Measurements from ENCODE around the gene ECSCR.
A peak's percentile ranks its signal among the peaks of the same experiment; 100 is the strongest.
"Not testable (repeated sequence)": the region's sequence is repeated elsewhere in the genome, so short reads cannot be mapped to it uniquely, and the experiment has no call there.

Gene ECSCR

GRCh38 chr5:139462586-139463276 lies at the start of gene ECSCR:
ECSCR (minus strand) TSS chr5:139462743; CDS start chr5:139462670, 73 bp downstream.
- DNase-seq = no peak

- not testable (repeated sequence) for DNase-seq
Observed at GRCh38 chr5:139504722-139505121, 42.2 kb upstream of the ECSCR start.

GRCh38 chr5:139503879-139504278 lies 41.3 kb upstream of the ECSCR start:
- not testable (repeated sequence) for DNase-seq

- not testable (repeated sequence) for DNase-seq
Observed at GRCh38 chr5:139503036-139503817, 40.7 kb upstream of the ECSCR start.

GRCh38 chr5:139501381-139501780 lies 38.8 kb upstream of the ECSCR start:
- DNase-seq = no peak

- DNase-seq = no peak
Observed at GRCh38 chr5:139495638-139496435, 33.3 kb upstream of the ECSCR start.

- no peak for DNase-seq
Observed at GRCh38 chr5:139494832-139495231, 32.3 kb upstream of the ECSCR start.

- no peak for DNase-seq
Observed at GRCh38 chr5:139494256-139494655, 31.7 kb upstream of the ECSCR start.

GRCh38 chr5:139492700-139493192 lies 30.2 kb upstream of the ECSCR start:
- no peak for DNase-seq

- no peak for DNase-seq
Observed at GRCh38 chr5:139488260-139488659, 25.7 kb upstream of the ECSCR start.

GRCh38 chr5:139486201-139486600 lies 23.7 kb upstream of the ECSCR start:
- DNase-seq = no peak

GRCh38 chr5:139482890-139483208 lies 20.3 kb upstream of the ECSCR start:
- DNase-seq = not testable (repeated sequence)

GRCh38 chr5:139482050-139482889 lies 19.7 kb upstream of the ECSCR start, which contains the start of gene STING1:
STING1 (minus strand) TSS chr5:139482758; CDS start chr5:139481704, 1,054 bp downstream.
- peak; percentile 77 for DNase-seq

- DNase-seq = peak; percentile 34
Observed at GRCh38 chr5:139481580-139482049, 19.1 kb upstream of the ECSCR start.

GRCh38 chr5:139481122-139481533 lies 18.6 kb upstream of the ECSCR start:
- DNase-seq = peak; percentile 64

GRCh38 chr5:139479729-139480128 lies 17.2 kb upstream of the ECSCR start:
- DNase-seq = not testable (repeated sequence)

GRCh38 chr5:139478657-139479423 lies 16.3 kb upstream of the ECSCR start:
- not testable (repeated sequence) for DNase-seq

- DNase-seq = no peak
Observed at GRCh38 chr5:139475865-139476617, 13.5 kb upstream of the ECSCR start.

- no peak for DNase-seq
Observed at GRCh38 chr5:139474890-139475791, 12.6 kb upstream of the ECSCR start.

All from activated CD4-positive, alpha-beta T cell treated with anti-CD3 and anti-CD28 coated beads for 48 hours (primary cell).